Trophoblast cell (in vitro differentiated cells and primary cell): ENCODE results near the gene VILL.

Source experiments
- DNase-seq, 2 donors: peaks; one replicate each; pipeline ENCODE4 v3.0.0-alpha.2; 2016
- H2AFZ ChIP-seq: 2 replicates; pipeline ENCODE4 v1.6.1; 2013; ENCODE audit warnings: low read length, moderate library complexity, mild to moderate bottlenecking; ENCODE audit not compliant: insufficient read depth, poor library complexity
- H2AK5ac ChIP-seq: 2 replicates; pipeline ENCODE4 v1.6.1; 2013; ENCODE audit warnings: mild to moderate bottlenecking, low read length
- H2BK120ac ChIP-seq: 2 replicates; pipeline ENCODE4 v1.6.1; 2013; ENCODE audit warnings: low read length, mild to moderate bottlenecking, moderate library complexity; ENCODE audit not compliant: insufficient read depth, poor library complexity
- H2BK12ac ChIP-seq: 2 replicates; pipeline ENCODE4 v1.6.1; 2013; ENCODE audit warnings: mild to moderate bottlenecking, low read length, moderate library complexity
- H2BK5ac ChIP-seq: 2 replicates; pipeline ENCODE4 v1.6.1; 2013; ENCODE audit warnings: low read length, low read depth, moderate library complexity, mild to moderate bottlenecking; ENCODE audit not compliant: poor library complexity
- H3K14ac ChIP-seq: 2 replicates; pipeline ENCODE4 v1.6.1; 2013; ENCODE audit warnings: mild to moderate bottlenecking, low read length
- H3K18ac ChIP-seq: 2 replicates; pipeline ENCODE4 v1.6.1; 2013; ENCODE audit warnings: mild to moderate bottlenecking, low read length
- H3K23ac ChIP-seq: 2 replicates; pipeline ENCODE4 v1.6.1; 2013; ENCODE audit warnings: low read length
- H3K27ac ChIP-seq: 2 replicates; pipeline ENCODE4 v1.5.1; 2013; ENCODE audit warnings: low read depth, mild to moderate bottlenecking, inconsistent platforms, low read length, moderate library complexity
- H3K27me3 ChIP-seq: 2 replicates; pipeline ENCODE4 v1.6.1; 2013; ENCODE audit warnings: inconsistent platforms, mild to moderate bottlenecking, low read length, moderate library complexity; ENCODE audit not compliant: insufficient read depth
- H3K36me3 ChIP-seq, 2 experiments: 1 replicate in 1 of 2; 2 replicates in 1 of 2; pipeline ENCODE4 v1.6.1; 2013; ENCODE audit warnings: low read length in 2 of 2, mild to moderate bottlenecking in 2 of 2, moderate library complexity in 1 of 2; ENCODE audit not compliant: insufficient read depth in 2 of 2, control insufficient read depth in 1 of 2
- H3K4ac ChIP-seq: 2 replicates; pipeline ENCODE4 v1.6.1; 2013; ENCODE audit warnings: low read depth, mild to moderate bottlenecking, low read length, moderate library complexity
- H3K4me1 ChIP-seq, 2 experiments: 1 replicate in 1 of 2; 2 replicates in 1 of 2; pipeline ENCODE4 v1.6.1; 2013; ENCODE audit warnings: low read length in 2 of 2, mild to moderate bottlenecking in 2 of 2, moderate library complexity in 1 of 2; ENCODE audit not compliant: insufficient read depth in 2 of 2, control insufficient read depth in 1 of 2
- H3K4me2 ChIP-seq: 2 replicates; pipeline ENCODE4 v1.6.1; 2013; ENCODE audit warnings: inconsistent platforms, mild to moderate bottlenecking, low read length, moderate library complexity
- H3K4me3 ChIP-seq: 2 replicates; pipeline ENCODE4 v1.5.1; 2013; ENCODE audit warnings: mild to moderate bottlenecking, low read depth, low read length, inconsistent platforms
- H3K79me1 ChIP-seq: one replicate; pipeline ENCODE4 v1.6.1; 2013; ENCODE audit warnings: low read length
- H3K79me2 ChIP-seq: 2 replicates; pipeline ENCODE4 v1.6.1; 2013; ENCODE audit warnings: low read length, mild to moderate bottlenecking; ENCODE audit not compliant: control insufficient read depth, insufficient read depth, poor library complexity
- H3K9ac ChIP-seq: 2 replicates; pipeline ENCODE4 v1.6.1; 2013; ENCODE audit warnings: mild to moderate bottlenecking, low read length
- H3K9me3 ChIP-seq: 2 replicates; pipeline ENCODE4 v1.6.1; 2013; ENCODE audit warnings: low read depth, mild to moderate bottlenecking, control low read depth, inconsistent platforms, low read length; ENCODE audit not compliant: insufficient read depth
- H4K12ac ChIP-seq: 2 replicates; pipeline ENCODE4 v1.6.1; 2013; ENCODE audit warnings: low read depth, mild to moderate bottlenecking, low read length, moderate library complexity
- H4K8ac ChIP-seq: 2 replicates; pipeline ENCODE4 v1.6.1; 2013; ENCODE audit warnings: low read depth, mild to moderate bottlenecking, low read length, moderate library complexity
- H4K91ac ChIP-seq: one replicate; pipeline ENCODE4 v1.6.1; 2013; ENCODE audit warnings: low read depth, mild to moderate bottlenecking, low read length, moderate library complexity
- WGBS: extraction: QIAGEN DNeasy Blood & Tissue Kit; methylation state at CpG from one replicate; pipeline ENCODE4 v1.1.7; 2013; ENCODE audit warnings: missing lambda C conversion rate; ENCODE audit not compliant: insufficient read length, insufficient coverage; ENCODE audit errors: extremely low coverage; 5-methylcytosine and 5-hydroxymethylcytosine counted together

The VILL gene

GRCh38 chr3:37991109-37991508, 523 bp downstream of the VILL start:
- no peaks in the 10 kb centered on the region for H3K36me3 ChIP-seq
- no peak overlapping the region for H4K12ac ChIP-seq
- no peak overlapping the region for H3K9ac ChIP-seq
- H3K79me2 ChIP-seq, result peaks cover 3% of the 10 kb centered on the region
- H3K27ac ChIP-seq, result no peak overlapping the region
- no peak overlapping the region for H2BK5ac ChIP-seq
- no peak overlapping the region for H2BK120ac ChIP-seq
- no peak overlapping the region for H2BK12ac ChIP-seq
- no peaks in the 10 kb centered on the region for H3K27me3 ChIP-seq
- peaks cover 5 to 6% of the 10 kb centered on the region in 2 experiments for H3K4me1 ChIP-seq
- WGBS, result no CpG with 5 or more reads among the region's 6 CpGs
- no peak overlapping the region for H3K23ac ChIP-seq
- H3K4me2 ChIP-seq, result no peak overlapping the region
- H3K18ac ChIP-seq, result no peak overlapping the region
- no peak for DNase-seq
- peaks cover 3% of the 10 kb centered on the region for H3K9me3 ChIP-seq
- H3K14ac ChIP-seq, result no peak overlapping the region
- no peak overlapping the region for H4K8ac ChIP-seq
- H3K79me1 ChIP-seq, result peaks cover 5% of the 10 kb centered on the region
- no peak overlapping the region for H2AFZ ChIP-seq
- no peak overlapping the region for H3K4ac ChIP-seq
- H4K91ac ChIP-seq, result no peak overlapping the region
- H2AK5ac ChIP-seq, result no peak overlapping the region
- H3K4me3 ChIP-seq, result no peak overlapping the region

DNA sequence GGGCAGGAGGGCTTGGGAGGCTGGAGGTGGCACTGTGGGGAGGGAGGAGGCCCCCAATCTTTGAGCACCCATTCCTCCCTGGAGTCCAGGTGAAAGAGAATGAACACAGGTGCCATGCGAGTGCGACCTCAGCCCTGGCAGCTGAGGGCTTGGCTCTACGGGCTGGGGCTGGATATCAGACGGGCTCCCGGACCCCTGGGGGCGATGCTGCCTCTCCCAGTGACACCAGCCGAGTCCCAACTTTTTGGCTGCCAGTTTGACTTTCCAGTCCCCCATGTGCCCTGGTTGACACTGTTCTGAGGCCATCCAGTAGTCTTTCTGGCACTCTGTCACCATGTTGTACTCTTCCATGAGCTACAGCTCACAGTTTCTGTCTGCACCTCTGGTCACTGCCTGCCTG, 1.2 kb downstream of the VILL start:
- no CpG with 5 or more reads among the region's 7 CpGs for WGBS
- no peak overlapping the region for H3K4ac ChIP-seq
- H3K4me2 ChIP-seq, result no peak overlapping the region
- H3K9me3 ChIP-seq, result peaks cover 3% of the 10 kb centered on the region
- H3K23ac ChIP-seq, result no peak overlapping the region
- H3K79me2 ChIP-seq, result peaks cover 3% of the 10 kb centered on the region
- H3K4me1 ChIP-seq, result peaks cover 5 to 6% of the 10 kb centered on the region in 2 experiments
- H3K27ac ChIP-seq, result no peak overlapping the region
- no peak overlapping the region for H2BK5ac ChIP-seq
- H2BK120ac ChIP-seq, result no peak overlapping the region
- H3K27me3 ChIP-seq, result no peaks in the 10 kb centered on the region
- H3K4me3 ChIP-seq, result no peak overlapping the region
- no peak overlapping the region for H2AK5ac ChIP-seq
- no peak overlapping the region for H2BK12ac ChIP-seq
- peaks cover 5% of the 10 kb centered on the region for H3K79me1 ChIP-seq
- no peak overlapping the region for H4K91ac ChIP-seq
- no peak overlapping the region for H3K9ac ChIP-seq
- H3K18ac ChIP-seq, result no peak overlapping the region
- H4K8ac ChIP-seq, result no peak overlapping the region
- no peak overlapping the region for H4K12ac ChIP-seq
- H3K14ac ChIP-seq, result no peak overlapping the region
- no peak overlapping the region for H2AFZ ChIP-seq
- no peak for DNase-seq
- no peaks in the 10 kb centered on the region for H3K36me3 ChIP-seq

DNA sequence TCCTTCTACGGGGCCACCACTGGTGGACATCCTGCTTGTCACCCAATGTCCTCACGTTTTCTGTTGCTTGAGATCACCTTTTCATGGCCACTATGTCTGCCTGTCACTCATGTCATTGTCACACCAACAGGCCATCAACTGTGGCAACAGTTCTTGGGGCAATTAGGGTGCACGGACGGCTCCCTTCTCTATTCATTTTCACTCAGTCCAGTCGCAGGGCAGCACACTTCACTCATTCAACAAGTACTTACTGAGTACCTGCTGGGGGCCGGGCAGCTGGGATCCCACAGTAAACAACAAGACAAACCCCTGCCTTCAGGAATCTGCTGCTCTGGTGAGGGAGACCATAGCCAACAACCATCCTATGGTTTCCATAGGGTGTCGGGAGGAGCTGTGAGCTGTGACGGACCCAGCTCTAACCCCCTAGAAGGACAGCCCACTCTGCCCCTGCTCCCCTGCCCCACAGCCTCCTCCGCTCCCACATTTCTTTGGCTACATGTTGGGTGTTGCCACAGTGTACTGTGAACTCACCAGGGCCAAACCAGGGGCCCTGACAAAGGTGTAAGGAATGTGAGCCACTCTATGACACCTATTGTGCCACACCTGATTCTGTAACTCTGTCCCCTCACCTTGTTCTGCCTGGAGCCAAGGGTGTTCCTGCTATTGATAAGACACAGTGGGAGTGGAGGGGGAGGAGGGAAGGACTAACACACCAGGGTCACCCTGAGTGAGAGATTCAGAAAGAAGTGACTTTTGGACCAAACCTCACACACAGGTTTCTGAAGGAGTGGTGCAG, 1.9 kb downstream of the VILL start:
- H2BK120ac ChIP-seq, result no peak overlapping the region
- H3K4me3 ChIP-seq, result no peak overlapping the region
- H4K8ac ChIP-seq, result no peak overlapping the region
- no peak overlapping the region for H3K18ac ChIP-seq
- no peak overlapping the region for H3K27ac ChIP-seq
- no peak overlapping the region for H2BK5ac ChIP-seq
- peaks cover 3% of the 10 kb centered on the region for H3K79me2 ChIP-seq
- no peak overlapping the region for H3K14ac ChIP-seq
- H4K91ac ChIP-seq, result no peak overlapping the region
- H3K4me1 ChIP-seq, result peaks cover 5 to 6% of the 10 kb centered on the region in 2 experiments
- H3K36me3 ChIP-seq, result no peaks in the 10 kb centered on the region
- no CpG with 5 or more reads among the region's 9 CpGs for WGBS
- no peak overlapping the region for H4K12ac ChIP-seq
- H3K4me2 ChIP-seq, result no peak overlapping the region
- H3K79me1 ChIP-seq, result peaks cover 5% of the 10 kb centered on the region
- H3K9ac ChIP-seq, result no peak overlapping the region
- H2AFZ ChIP-seq, result no peak overlapping the region
- no peaks in the 10 kb centered on the region for H3K27me3 ChIP-seq
- DNase-seq, result peak in 1 of 2 donors; percentile 41
- H3K23ac ChIP-seq, result no peak overlapping the region
- no peak overlapping the region for H3K4ac ChIP-seq
- no peak overlapping the region for H2BK12ac ChIP-seq
- H3K9me3 ChIP-seq, result peaks cover 3% of the 10 kb centered on the region
- no peak overlapping the region for H2AK5ac ChIP-seq

- no CpG with 5 or more reads among the region's 8 CpGs for WGBS
- Histone ChIP-seq H2BK120ac (no peak overlapping the region), H4K12ac (no peak overlapping the region), H3K4ac (no peak overlapping the region), H2BK5ac (no peak overlapping the region), H2AK5ac (no peak overlapping the region), H3K18ac (no peak overlapping the region), H3K79me1 (peaks cover 5% of the 10 kb centered on the region), H3K4me1 (peaks cover 5 to 8% of the 10 kb centered on the region in 2 experiments), H3K79me2 (peaks cover 3% of the 10 kb centered on the region), H3K23ac (no peak overlapping the region), H3K4me2 (no peak overlapping the region), H3K4me3 (no peak overlapping the region), H4K8ac (no peak overlapping the region), H3K14ac (no peak overlapping the region), H3K36me3 (no peaks in the 10 kb centered on the region), H3K9ac (no peak overlapping the region), H2AFZ (no peak overlapping the region), H3K9me3 (peaks cover 3% of the 10 kb centered on the region), H2BK12ac (no peak overlapping the region), H3K27ac (no peak overlapping the region), H4K91ac (no peak overlapping the region), H3K27me3 (no peaks in the 10 kb centered on the region)
- no peak for DNase-seq
Observed at GRCh38 chr3:37993067-37993455, 2.5 kb downstream of the VILL start.
